ENCODE data around the gene MTR. TPM values are rescaled to one million over a fixed set of nuclear protein-coding genes. Genes with fewer than 3 reads are reported as not detected.

The MTR gene
- total RNA-seq, 1 experiment from 2014 or later, result 26.3 TPM

DNA sequence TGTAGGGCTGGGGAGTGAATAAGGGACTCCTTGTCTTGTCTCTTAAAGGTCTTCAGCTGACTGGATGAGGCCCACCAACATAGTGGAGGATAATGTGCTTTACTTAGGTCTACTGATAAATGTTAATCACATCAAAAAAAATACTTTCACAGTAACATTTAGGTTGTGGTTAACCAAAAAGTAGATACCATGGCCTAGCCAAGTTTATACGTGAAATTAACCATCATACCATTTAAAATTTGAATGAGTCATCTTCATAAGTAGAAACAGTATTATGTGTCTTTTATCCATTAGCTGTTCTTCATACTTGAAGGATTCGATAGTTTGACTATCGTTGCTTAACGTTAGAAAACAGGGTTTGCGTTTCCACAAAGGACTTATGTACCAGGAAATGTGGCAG is 80.9 kb downstream of the MTR start:
- Histone ChIP-seq H3K27me3 (replicated peaks; ENCODE audit: control insufficient read depth, insufficient read depth, low read length) (no peaks in the 10 kb centered on the region), H3K36me3 (ENCODE audit: control insufficient read depth, insufficient read depth, low read length) (no peaks in the 10 kb centered on the region; the same call in 1 of the 2 replicates), H3K4me1 (no peaks in the 10 kb centered on the region), H3K4me3 (ENCODE audit: low read depth, low read length) (no peak overlapping the region), H3K9me3 (no peaks in the 10 kb centered on the region)
- no peaks in the 10 kb centered on the region for H3K4me1 Mint-ChIP-seq (ENCODE audit: low read depth, unreplicated experiment)
- H3K27me3 Mint-ChIP-seq (ENCODE audit: insufficient read depth, unreplicated experiment), result no peaks in the 10 kb centered on the region
- ChIA-PET POLR2A (no interaction called here), CTCF (no interaction called here)
- BruUV-seq (replicated peaks), result no TSS peak
- intact Hi-C loops (cut with micrococcal nuclease; ENCODE audit: unreplicated experiment), result no loop called here
- no peak for DNase-seq
- H3K4me3 Mint-ChIP-seq (ENCODE audit: unreplicated experiment), result no peak overlapping the region
- H3K9me3 Mint-ChIP-seq (ENCODE audit: unreplicated experiment), result no peaks in the 10 kb centered on the region
- no peak overlapping the region for H3K27ac Mint-ChIP-seq (ENCODE audit: unreplicated experiment)
- peaks cover 12% of the 10 kb centered on the region for H3K36me3 Mint-ChIP-seq (ENCODE audit: insufficient read depth, unreplicated experiment)
- TF ChIP-seq, protein P1, sequence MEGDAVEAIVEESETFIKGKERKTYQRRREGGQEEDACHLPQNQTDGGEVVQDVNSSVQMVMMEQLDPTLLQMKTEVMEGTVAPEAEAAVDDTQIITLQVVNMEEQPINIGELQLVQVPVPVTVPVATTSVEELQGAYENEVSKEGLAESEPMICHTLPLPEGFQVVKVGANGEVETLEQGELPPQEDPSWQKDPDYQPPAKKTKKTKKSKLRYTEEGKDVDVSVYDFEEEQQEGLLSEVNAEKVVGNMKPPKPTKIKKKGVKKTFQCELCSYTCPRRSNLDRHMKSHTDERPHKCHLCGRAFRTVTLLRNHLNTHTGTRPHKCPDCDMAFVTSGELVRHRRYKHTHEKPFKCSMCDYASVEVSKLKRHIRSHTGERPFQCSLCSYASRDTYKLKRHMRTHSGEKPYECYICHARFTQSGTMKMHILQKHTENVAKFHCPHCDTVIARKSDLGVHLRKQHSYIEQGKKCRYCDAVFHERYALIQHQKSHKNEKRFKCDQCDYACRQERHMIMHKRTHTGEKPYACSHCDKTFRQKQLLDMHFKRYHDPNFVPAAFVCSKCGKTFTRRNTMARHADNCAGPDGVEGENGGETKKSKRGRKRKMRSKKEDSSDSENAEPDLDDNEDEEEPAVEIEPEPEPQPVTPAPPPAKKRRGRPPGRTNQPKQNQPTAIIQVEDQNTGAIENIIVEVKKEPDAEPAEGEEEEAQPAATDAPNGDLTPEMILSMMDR (IDR thresholded peaks at IDR 0.05; ENCODE audit: insufficient read depth in 1 of 2, low read depth in 1 of 2, low read length in 1 of 2, severe bottlenecking in 1 of 2, unreplicated experiment in 1 of 2), result no peak

GRCh38 chr1:236877661-236878060 is 82.6 kb downstream of the MTR start:
- no peaks in the 10 kb centered on the region for H3K9me3 Mint-ChIP-seq (ENCODE audit: unreplicated experiment)
- Histone ChIP-seq H3K36me3 (ENCODE audit: control insufficient read depth, insufficient read depth, low read length) (no peaks in the 10 kb centered on the region; the same call in 1 of the 2 replicates), H3K4me3 (ENCODE audit: low read depth, low read length) (no peak overlapping the region), H3K27me3 (replicated peaks; ENCODE audit: control insufficient read depth, insufficient read depth, low read length) (no peaks in the 10 kb centered on the region), H3K4me1 (no peaks in the 10 kb centered on the region), H3K9me3 (no peaks in the 10 kb centered on the region)
- CTCF ChIA-PET, result no interaction called here
- TF ChIP-seq, protein P1 (IDR thresholded peaks at IDR 0.05; ENCODE audit: insufficient read depth in 1 of 2, low read depth in 1 of 2, low read length in 1 of 2, severe bottlenecking in 1 of 2, unreplicated experiment in 1 of 2), result no peak
- no peak overlapping the region for H3K27ac Mint-ChIP-seq (ENCODE audit: unreplicated experiment)
- no peak overlapping the region for H3K4me3 Mint-ChIP-seq (ENCODE audit: unreplicated experiment)
- no peaks in the 10 kb centered on the region for H3K27me3 Mint-ChIP-seq (ENCODE audit: insufficient read depth, unreplicated experiment)
- POLR2A ChIA-PET, result no interaction called here
- no peak for DNase-seq
- BruUV-seq (replicated peaks), result no TSS peak
- H3K36me3 Mint-ChIP-seq (ENCODE audit: insufficient read depth, unreplicated experiment), result peaks cover 6% of the 10 kb centered on the region
- no peaks in the 10 kb centered on the region for H3K4me1 Mint-ChIP-seq (ENCODE audit: low read depth, unreplicated experiment)
- intact Hi-C loops (cut with micrococcal nuclease; ENCODE audit: unreplicated experiment), result no loop called here

DNA sequence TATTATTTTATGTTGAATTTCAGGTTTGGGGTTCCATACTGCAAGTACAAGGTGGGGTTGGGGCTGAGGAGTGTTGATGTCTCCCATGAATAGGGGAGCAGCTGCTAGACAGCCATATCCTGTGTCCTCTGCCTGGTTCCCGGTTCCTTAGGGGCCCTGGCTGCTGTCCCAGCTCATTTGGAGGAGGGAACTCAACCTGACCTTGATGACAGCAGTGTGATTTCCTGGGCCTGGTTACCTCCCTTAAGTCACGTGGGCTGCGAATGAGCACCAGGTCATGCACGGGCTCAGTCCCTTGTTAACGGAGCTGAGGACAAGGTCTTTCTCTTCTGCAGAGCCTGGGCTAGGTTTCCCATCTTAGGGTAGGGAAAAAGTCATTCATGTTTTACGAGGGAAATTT is 85.1 kb downstream of the MTR start:
- no peaks in the 10 kb centered on the region for H3K36me3 Mint-ChIP-seq (ENCODE audit: insufficient read depth, unreplicated experiment)
- intact Hi-C loops (cut with micrococcal nuclease; ENCODE audit: unreplicated experiment), result no loop called here
- CTCF ChIA-PET, result interaction anchor here (0.6 kb wide), 1 partner anchor 167 kb away, joined by 3 read pairs; no protein-coding TSS in a partner anchor
- no peaks in the 10 kb centered on the region for H3K27me3 Mint-ChIP-seq (ENCODE audit: insufficient read depth, unreplicated experiment)
- H3K9me3 Mint-ChIP-seq (ENCODE audit: unreplicated experiment), result no peaks in the 10 kb centered on the region
- H3K27ac Mint-ChIP-seq (ENCODE audit: unreplicated experiment), result no peak overlapping the region
- H3K27me3 ChIP-seq (replicated peaks; ENCODE audit: control insufficient read depth, insufficient read depth, low read length), result no peaks in the 10 kb centered on the region
- no peaks in the 10 kb centered on the region; the same call in 1 of the 2 replicates for H3K36me3 ChIP-seq (ENCODE audit: control insufficient read depth, insufficient read depth, low read length)
- DNase-seq, result no peak
- TF ChIP-seq, protein P1 (IDR thresholded peaks at IDR 0.05; ENCODE audit: insufficient read depth in 1 of 2, low read depth in 1 of 2, low read length in 1 of 2, severe bottlenecking in 1 of 2, unreplicated experiment in 1 of 2), result no peak
- no peaks in the 10 kb centered on the region for H3K4me1 Mint-ChIP-seq (ENCODE audit: low read depth, unreplicated experiment)
- H3K9me3 ChIP-seq, result no peaks in the 10 kb centered on the region
- H3K4me1 ChIP-seq, result no peaks in the 10 kb centered on the region
- no peak overlapping the region for H3K4me3 ChIP-seq (ENCODE audit: low read depth, low read length)
- no peak overlapping the region for H3K4me3 Mint-ChIP-seq (ENCODE audit: unreplicated experiment)
- no TSS peak for BruUV-seq (replicated peaks)
- POLR2A ChIA-PET, result no interaction called here

Measured in Caco-2 (cell line).